H1 (cell line): ENCODE measurements around the gene DLG5.

ENCODE experiments used
- CTCF ChIP-seq, 3 experiments: IDR thresholded peaks; 1 replicate in 2 of 3; 2 replicates in 1 of 3; pipeline versions ENCODE4 v1.5.1 to v1.6.1; 2011; ENCODE audit warnings: low read length in 3 of 3, mild to moderate bottlenecking in 3 of 3, inconsistent platforms in 2 of 3, low read depth in 1 of 3, moderate library complexity in 1 of 3; ENCODE audit not compliant: insufficient read depth in 1 of 3; ENCODE audit errors: control extremely low read depth in 1 of 3
- KDM1A ChIP-seq: fragments of 200-600, 300-600 bp; sonication (generic); IDR thresholded peaks from 2 replicates; pipeline ENCODE4 v1.7.1; 2016; ENCODE audit warnings: mild to moderate bottlenecking, low read length, borderline replicate concordance

- TF ChIP-seq CTCF (IDR thresholded peaks at IDR 0.05; ENCODE audit: control extremely low read depth in 1 of 3, insufficient read depth in 1 of 3, low read depth in 1 of 3, low read length in 3 of 3): no peak
- no peak for TF ChIP-seq KDM1A
Measured at GRCh38 chr10:77961668-77962067, 35.1 kb upstream of the DLG5 start.
